HFF-Myc (cell line): Measurements from ENCODE around the gene PEBP1.

Experiments used
- DNase-seq: peaks from one replicate; pipeline ENCODE4 v3.0.0-alpha.2; 2011; ENCODE audit warnings: low read depth; ENCODE audit errors: extremely low read depth
- H3K4me3 ChIP-seq: replicated peaks from 2 replicates; pipeline ENCODE4 v1.5.1; 2011; ENCODE audit warnings: low read depth, mild to moderate bottlenecking, control low read depth, low read length
- CTCF ChIP-seq: IDR thresholded peaks from 2 replicates; pipeline ENCODE4 v1.5.1; 2012; ENCODE audit warnings: mild to moderate bottlenecking, low read depth, low read length, control low read depth; ENCODE audit errors: missing control alignments

The PEBP1 gene

GRCh38 chr12:118166946-118167345 lies 31.0 kb downstream of the PEBP1 start:
- DNase-seq, result no peak
- no peak overlapping the region for H3K4me3 ChIP-seq
- TF ChIP-seq CTCF, result no peak

DNA sequence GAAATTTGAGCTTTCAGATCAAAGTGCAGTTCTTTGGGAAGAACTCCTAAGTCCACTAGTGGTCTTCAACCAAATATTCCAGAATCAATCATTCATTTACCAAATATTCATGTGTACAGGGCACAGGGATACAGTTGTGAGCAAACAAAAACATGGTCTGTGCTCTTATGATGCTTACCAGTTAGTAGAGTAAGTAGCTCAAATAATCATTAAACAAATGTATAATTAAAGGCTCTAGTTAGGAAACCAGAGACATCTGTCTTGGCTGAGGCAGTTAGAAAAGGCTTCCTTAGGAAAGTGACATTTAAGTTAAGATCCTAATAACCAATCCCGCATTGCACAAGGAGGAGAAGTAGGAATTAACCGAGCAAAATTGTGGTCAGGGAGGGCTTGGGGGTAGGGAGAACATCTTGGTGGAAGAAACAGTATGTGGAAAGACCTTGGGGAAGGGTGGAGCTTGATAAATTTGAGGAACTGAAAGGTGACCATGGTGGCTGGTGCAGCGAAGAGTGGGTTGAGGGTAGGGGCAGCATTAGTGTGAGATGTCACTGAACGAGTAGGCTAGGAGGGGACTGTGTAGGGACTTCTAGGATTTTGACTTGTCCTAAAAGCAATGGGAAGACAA lies 40.0 kb downstream of the PEBP1 start:
- no peak for TF ChIP-seq CTCF
- no peak for DNase-seq
- no peak overlapping the region for H3K4me3 ChIP-seq

GRCh38 chr12:118183155-118183554 lies 47.2 kb downstream of the PEBP1 start:
- no peak overlapping the region for H3K4me3 ChIP-seq
- no peak for DNase-seq
- no peak for TF ChIP-seq CTCF

GRCh38 chr12:118183711-118184110 lies 47.8 kb downstream of the PEBP1 start:
- H3K4me3 ChIP-seq, result no peak overlapping the region
- TF ChIP-seq CTCF, result no peak

DNA sequence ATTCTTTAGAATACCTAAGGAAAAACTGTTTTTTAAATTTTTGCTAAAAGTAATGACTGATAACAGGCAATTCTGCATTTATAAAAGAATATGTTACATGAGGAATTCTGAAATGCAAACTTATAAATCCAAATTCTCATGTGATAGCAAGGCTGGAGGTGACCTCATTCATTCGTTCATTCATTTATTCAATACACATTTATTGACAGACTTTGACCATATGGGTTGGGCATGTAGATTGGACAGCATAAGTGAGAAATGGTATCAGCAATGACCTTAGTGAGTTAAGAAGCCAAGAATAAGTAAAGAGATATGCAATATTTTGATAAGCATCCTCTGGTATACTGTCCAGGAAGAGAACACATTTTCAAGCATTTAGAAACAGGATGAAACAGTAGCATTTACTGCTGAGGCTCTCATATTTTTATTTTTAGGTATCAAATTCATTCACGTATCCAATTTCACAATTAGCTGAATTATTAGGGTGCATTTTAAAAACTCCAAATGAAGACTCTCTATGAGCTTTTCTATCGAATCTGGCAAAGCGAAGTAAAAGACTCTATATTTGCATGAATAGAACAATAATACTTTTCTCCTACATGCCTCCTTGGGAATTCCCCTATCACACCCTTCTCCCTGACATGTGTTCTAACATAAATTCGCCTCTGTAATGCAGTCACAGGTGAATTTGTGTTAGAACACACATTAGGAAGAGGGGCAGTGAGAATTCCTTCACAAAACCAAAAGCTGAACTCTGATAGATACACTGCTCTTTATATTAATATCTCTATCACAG lies 49.9 kb downstream of the PEBP1 start:
- DNase-seq, result no peak
- H3K4me3 ChIP-seq, result no peak overlapping the region
- TF ChIP-seq CTCF, result no peak

More at GRCh38 chr12:118183711-118184110, 47.8 kb downstream of the PEBP1 start:
- no peak for DNase-seq

- no peak overlapping the region for H3K4me3 ChIP-seq
Observed at GRCh38 chr12:118187751-118188435, 52.0 kb downstream of the PEBP1 start.

More at GRCh38 chr12:118187751-118188435, 52.0 kb downstream of the PEBP1 start:
- no peak for DNase-seq
- TF ChIP-seq CTCF, result no peak
